ENCODE measurements around the gene OLA1. TPM values are rescaled to one million over a fixed set of nuclear protein-coding genes. Genes with fewer than 3 reads are reported as not detected.
A peak's percentile ranks its signal among the peaks of the same experiment; 100 is the strongest.

OLA1 gene
- total and polyA plus RNA-seq, 2 of the 4 experiments (the other 2 are of a cell fraction): 54.7 to 71.2 TPM

DNA sequence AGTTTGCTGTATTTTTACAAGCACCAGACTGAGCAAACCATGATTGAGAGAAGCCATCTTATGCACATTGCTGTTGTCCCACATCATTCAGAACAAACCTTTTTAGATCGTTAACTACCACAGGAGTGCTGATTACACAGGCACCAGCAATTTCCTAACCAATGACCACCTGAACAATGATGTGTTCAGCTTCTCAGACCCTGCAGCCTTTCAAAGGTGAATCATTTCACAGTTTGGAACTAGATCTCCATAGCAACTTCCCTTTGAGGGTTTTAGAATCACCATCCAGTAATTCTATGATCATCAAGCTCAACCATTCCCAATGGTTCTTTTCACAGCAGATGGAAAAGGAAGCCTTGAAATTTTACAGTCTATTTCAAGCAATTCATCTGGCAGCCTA lies 71.4 kb downstream of the OLA1 start:
- no peak overlapping the region for H4K91ac ChIP-seq (ENCODE audit: insufficient read depth, low read depth, low read length)
- no peaks in the 10 kb centered on the region; the same call in 1 of the 2 replicates for H3K36me3 ChIP-seq (ENCODE audit: control insufficient read depth, insufficient read depth, low read length)
- H3K4ac ChIP-seq (ENCODE audit: low read depth, low read length): no peak overlapping the region
- H2BK20ac ChIP-seq (ENCODE audit: low read depth, low read length): no peak overlapping the region
- H3K79me1 ChIP-seq (ENCODE audit: low read depth in 1 of 2, low read length in 2 of 2): peaks cover 26 to 31% of the 10 kb centered on the region in 2 experiments
- H4K20me1 ChIP-seq (ENCODE audit: insufficient read depth, low read length): no peaks in the 10 kb centered on the region; the same call in 1 of the 2 replicates
- H4K8ac ChIP-seq (ENCODE audit: low read depth in 2 of 2, low read length in 2 of 2): no peak overlapping the region
- TF ChIP-seq FOS (IDR thresholded peaks at IDR 0.05; ENCODE audit: low read depth, low read length) (no peak), CEBPB (IDR thresholded peaks at IDR 0.05; ENCODE audit: low read depth, low read length) (no peak), SMC3 (IDR thresholded peaks at IDR 0.05; ENCODE audit: low read depth, low read length) (no peak), MAFK (IDR thresholded peaks at IDR 0.05; ENCODE audit: low read depth, low read length) (no peak)
- H2BK5ac ChIP-seq (ENCODE audit: low read depth, low read length, poor library complexity, severe bottlenecking): no peak overlapping the region
- ChIA-PET CTCF (no interaction called here), POLR2A (ENCODE audit: unreplicated experiment) (no interaction called here)
- H4K5ac ChIP-seq (ENCODE audit: low read depth, low read length): no peak overlapping the region
- no peak overlapping the region for H3K4me2 ChIP-seq (ENCODE audit: low read depth, low read length)
- no CpG with 5 or more reads among the region's 1 CpG for WGBS, 2 experiments (ENCODE audit: extremely low coverage in 2 of 2, insufficient read length in 1 of 2)
- H3K27ac ChIP-seq (ENCODE audit: insufficient read depth, low read length): no peak overlapping the region
- no peak overlapping the region for H3K23ac ChIP-seq (ENCODE audit: low read depth, low read length)
- intact Hi-C loops (cut with micrococcal nuclease): no loop called here
- no peak overlapping the region for H2AFZ ChIP-seq (replicated peaks; ENCODE audit: low read length, poor library complexity)
- BruUV-seq (replicated peaks): no TSS peak
- no peak overlapping the region for H2BK15ac ChIP-seq (ENCODE audit: low read depth, low read length)
- no peak overlapping the region for H3K9ac ChIP-seq (ENCODE audit: low read depth, low read length)
- H3K56ac ChIP-seq (ENCODE audit: extremely low read depth, insufficient read depth, low read length): no peak overlapping the region
- H2AK9ac ChIP-seq (replicated peaks; ENCODE audit: low read depth, low read length, poor library complexity): no peak overlapping the region
- H3K4me3 ChIP-seq (ENCODE audit: insufficient read depth, low read depth, low read length): no peak overlapping the region
- H3K18ac ChIP-seq (ENCODE audit: low read depth, low read length): no peak overlapping the region
- no peak overlapping the region for H3K14ac ChIP-seq (replicated peaks; ENCODE audit: low read depth, low read length)
- dilution Hi-C loops (cut with HindIII; ENCODE audit: low sequenced_read_pairs, unreplicated experiment): no loop called here
- H3K9me1 ChIP-seq (ENCODE audit: insufficient read depth, low read length): no peaks in the 10 kb centered on the region; the same call in 1 of the 2 replicates
- H2AK5ac ChIP-seq (ENCODE audit: low read depth, low read length): no peak overlapping the region
- no peak for ATAC-seq (ENCODE audit: low read depth)
- in situ Hi-C loops (cut with MboI; ENCODE audit: low sequenced_read_pairs): no loop called here
- DNase-seq: peak; percentile 44
- H2BK120ac ChIP-seq (ENCODE audit: low read depth, low read length): no peak overlapping the region
- H3K9me3 ChIP-seq (ENCODE audit: control insufficient read depth, insufficient read depth, low read length): no peaks in the 10 kb centered on the region
- H3K27me3 ChIP-seq (ENCODE audit: control insufficient read depth, insufficient read depth, low read length): no peaks in the 10 kb centered on the region
- peaks cover 2% of the 10 kb centered on the region; the same call in 1 of the 2 replicates for H3K4me1 ChIP-seq (ENCODE audit: control insufficient read depth, insufficient read depth, low read length)

Data from IMR-90 (cell line).